MM.1S (cell line): ENCODE data around the gene PPP1R37.

ENCODE experiments used
- CTCF ChIP-seq: fragments of 300-600 bp; sonication (generic); IDR thresholded peaks from 2 replicates; pipeline ENCODE4 v1.5.1; 2016; ENCODE audit warnings: antibody characterized with exemption, low read length, mixed read lengths
- EZH2phosphoT487 ChIP-seq: fragments of 300-600 bp; sonication (generic); IDR thresholded peaks from 2 replicates; pipeline ENCODE4 v1.6.1; 2018; ENCODE audit warnings: antibody characterized with exemption, low read length

- TF ChIP-seq CTCF (no peak), EZH2phosphoT487 (no peak)
Observed at GRCh38 chr19:45071969-45072790, 20.8 kb upstream of the PPP1R37 start.
